Activated naive CD8-positive, alpha-beta T cell treated with anti-CD3 and anti-CD28 coated beads, Interleukin-2, amount 50 U/mL, for 24 hours (primary cell): Measurements from ENCODE around the gene KDM5C.

Source experiments
- ATAC-seq: fragments of 150-1000 bp; cut with Tn5 transposase; one replicate; pipeline ENCODE4 v1.10.0; 2021
- DNase-seq: peaks from one replicate; pipeline ENCODE4 v3.0.0; 2021
- H3K27ac Mint-ChIP-seq: one replicate; pipeline ENCODE4 v1.8.0; 2021; ENCODE audit warnings: mild to moderate bottlenecking, mixed read lengths
- H3K27me3 Mint-ChIP-seq: one replicate; pipeline ENCODE4 v1.8.0; 2021; ENCODE audit warnings: mixed read lengths
- H3K36me3 Mint-ChIP-seq: one replicate; pipeline ENCODE4 v1.8.0; 2021; ENCODE audit warnings: low read depth, mixed read lengths
- H3K4me1 Mint-ChIP-seq: one replicate; pipeline ENCODE4 v1.8.0; 2021; ENCODE audit warnings: mixed read lengths
- H3K4me3 Mint-ChIP-seq: one replicate; pipeline ENCODE4 v1.8.0; 2021; ENCODE audit warnings: mild to moderate bottlenecking, moderate library complexity, mixed read lengths
- H3K9me3 Mint-ChIP-seq: one replicate; pipeline ENCODE4 v1.8.0; 2021; ENCODE audit warnings: mixed read lengths

KDM5C gene

DNA sequence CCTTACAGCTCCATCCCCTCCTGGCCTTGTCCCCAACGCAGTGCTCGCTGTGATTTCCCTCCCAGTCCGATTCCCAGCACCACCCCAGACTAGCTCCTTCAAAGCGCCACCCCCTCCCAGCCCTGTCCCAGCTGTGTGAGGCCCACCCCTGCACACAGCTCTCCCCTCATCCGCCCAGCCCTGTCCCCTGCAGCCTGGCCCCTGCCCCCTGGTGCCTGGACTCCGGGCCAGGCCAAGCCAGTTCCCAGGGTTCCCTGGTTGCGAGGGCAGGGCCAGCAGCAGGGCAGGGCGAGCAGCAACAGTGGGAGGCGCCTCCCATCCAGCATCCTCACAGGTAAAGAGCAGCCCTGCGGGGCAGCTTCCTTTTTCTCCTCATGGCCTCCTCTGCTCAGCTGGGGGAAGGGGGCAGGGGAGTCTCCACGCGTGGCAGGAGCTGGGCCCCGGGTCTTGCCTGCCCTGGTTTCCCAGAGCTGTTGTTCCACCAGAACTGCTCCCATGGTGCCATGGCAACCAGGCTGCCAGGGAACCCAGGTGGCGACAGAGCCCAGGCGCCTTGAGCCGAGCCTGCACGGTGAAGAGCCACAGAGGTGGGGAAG, 31.5 kb upstream of the KDM5C start:
- Mint-ChIP-seq H3K36me3 (no peaks in the 10 kb centered on the region), H3K9me3 (no peaks in the 10 kb centered on the region), H3K27me3 (no peaks in the 10 kb centered on the region), H3K27ac (no peak overlapping the region), H3K4me3 (no peak overlapping the region), H3K4me1 (peaks cover 2% of the 10 kb centered on the region)
- no peak for DNase-seq
- ATAC-seq, result no peak

- H3K27me3 Mint-ChIP-seq, result no peaks in the 10 kb centered on the region
- no peak overlapping the region for H3K27ac Mint-ChIP-seq
- H3K4me3 Mint-ChIP-seq, result no peak overlapping the region
- H3K4me1 Mint-ChIP-seq, result no peaks in the 10 kb centered on the region
- DNase-seq (no peak), ATAC-seq (no peak)
- no peaks in the 10 kb centered on the region for H3K36me3 Mint-ChIP-seq
- H3K9me3 Mint-ChIP-seq, result no peaks in the 10 kb centered on the region
Observed at GRCh38 chrX:53255738-53256191, 30.8 kb upstream of the KDM5C start.

DNA sequence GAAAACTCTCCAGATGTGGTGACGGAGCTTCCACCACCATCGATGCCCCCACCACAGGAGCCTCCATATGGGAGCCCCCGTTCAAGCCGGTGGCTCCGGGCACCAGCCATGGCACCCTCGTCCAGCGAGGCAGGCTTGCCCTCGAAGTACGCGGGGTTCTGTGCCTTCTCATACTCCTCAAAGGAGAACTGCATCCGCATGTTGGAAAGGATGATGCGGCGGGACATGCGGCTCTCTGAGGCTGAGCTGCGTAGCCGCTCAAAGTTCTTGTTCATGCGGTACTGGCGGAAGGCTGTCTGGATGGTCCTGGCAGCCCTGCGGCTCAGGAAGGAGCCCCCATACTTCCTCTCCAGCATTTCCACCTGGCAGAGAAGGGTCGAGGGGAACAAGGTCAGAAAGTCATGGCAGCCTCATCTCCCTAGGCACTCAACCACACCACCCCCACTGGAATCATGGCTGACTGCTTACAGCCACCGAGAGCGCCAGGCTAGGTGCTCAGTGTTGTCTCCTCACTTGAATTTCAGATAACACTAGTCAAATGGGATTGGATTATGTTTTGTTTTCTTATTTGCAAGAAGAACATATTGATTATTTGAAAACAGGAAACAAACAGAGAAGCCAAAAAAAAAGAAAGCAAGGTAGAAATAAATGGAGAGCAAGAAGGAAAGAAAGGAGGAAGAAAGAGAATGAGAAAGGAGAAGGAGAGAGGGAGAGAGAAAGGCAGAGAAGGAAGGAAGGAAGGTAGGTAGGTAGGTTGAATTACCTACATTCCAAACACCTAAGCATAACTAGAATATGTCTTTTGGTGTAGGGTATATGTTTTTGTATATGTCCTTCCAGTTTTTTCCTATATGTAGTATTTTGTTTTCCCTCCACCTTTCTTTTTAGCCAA, 29.8 kb upstream of the KDM5C start:
- Mint-ChIP-seq H3K4me1 (no peaks in the 10 kb centered on the region), H3K27me3 (no peaks in the 10 kb centered on the region), H3K9me3 (no peaks in the 10 kb centered on the region), H3K36me3 (no peaks in the 10 kb centered on the region), H3K4me3 (no peak overlapping the region), H3K27ac (no peak overlapping the region)
- ATAC-seq (no peak), DNase-seq (no peak)

GRCh38 chrX:53253293-53254020, 28.4 kb upstream of the KDM5C start:
- Mint-ChIP-seq H3K9me3 (no peaks in the 10 kb centered on the region), H3K27ac (no peak overlapping the region), H3K36me3 (no peaks in the 10 kb centered on the region)

GRCh38 chrX:53251307-53251706, 26.3 kb upstream of the KDM5C start:
- H3K9me3 Mint-ChIP-seq, result no peaks in the 10 kb centered on the region
- H3K4me1 Mint-ChIP-seq, result no peaks in the 10 kb centered on the region
- ATAC-seq (no peak), DNase-seq (no peak)
- no peaks in the 10 kb centered on the region for H3K27me3 Mint-ChIP-seq
- H3K27ac Mint-ChIP-seq, result no peak overlapping the region
- H3K4me3 Mint-ChIP-seq, result no peak overlapping the region
- H3K36me3 Mint-ChIP-seq, result no peaks in the 10 kb centered on the region

More at GRCh38 chrX:53253293-53254020, 28.4 kb upstream of the KDM5C start:
- ATAC-seq (no peak), DNase-seq (no peak)
- Mint-ChIP-seq H3K4me1 (no peaks in the 10 kb centered on the region), H3K4me3 (no peak overlapping the region), H3K27me3 (no peaks in the 10 kb centered on the region)

DNA sequence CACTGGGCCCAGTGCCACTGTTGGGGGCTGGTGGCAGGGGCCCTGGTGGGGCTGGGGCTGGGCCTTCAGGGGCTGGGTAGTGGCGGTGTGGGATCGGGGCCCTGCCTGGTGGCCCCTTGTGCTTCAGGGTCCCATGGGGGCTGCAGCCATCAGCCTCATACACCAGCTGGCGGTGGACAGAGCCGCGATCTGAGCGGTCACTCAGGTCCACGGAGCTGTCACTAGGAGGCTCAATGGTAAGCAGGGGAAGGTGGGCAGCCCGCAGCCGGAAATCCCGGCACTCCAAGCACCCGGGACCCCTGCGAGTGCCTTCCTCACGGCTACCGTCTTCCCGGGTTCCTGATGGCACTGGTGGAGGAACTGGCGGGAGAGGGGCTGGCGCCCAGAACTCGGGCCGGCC, 25.5 kb upstream of the KDM5C start:
- H3K4me3 Mint-ChIP-seq, result no peak overlapping the region
- no peak overlapping the region for H3K27ac Mint-ChIP-seq
- no peaks in the 10 kb centered on the region for H3K9me3 Mint-ChIP-seq
- DNase-seq (no peak), ATAC-seq (no peak)
- no peaks in the 10 kb centered on the region for H3K27me3 Mint-ChIP-seq
- no peaks in the 10 kb centered on the region for H3K4me1 Mint-ChIP-seq
- no peaks in the 10 kb centered on the region for H3K36me3 Mint-ChIP-seq

GRCh38 chrX:53249408-53250042, 24.5 kb upstream of the KDM5C start:
- H3K4me1 Mint-ChIP-seq, result no peaks in the 10 kb centered on the region
- no peak for ATAC-seq

GRCh38 chrX:53247928-53248327, 22.9 kb upstream of the KDM5C start:
- Mint-ChIP-seq H3K27ac (no peak overlapping the region), H3K27me3 (no peaks in the 10 kb centered on the region), H3K4me1 (no peaks in the 10 kb centered on the region), H3K36me3 (no peaks in the 10 kb centered on the region), H3K9me3 (no peaks in the 10 kb centered on the region), H3K4me3 (no peak overlapping the region)
- no peak for ATAC-seq
- DNase-seq, result no peak

More at GRCh38 chrX:53249408-53250042, 24.5 kb upstream of the KDM5C start:
- Mint-ChIP-seq H3K27me3 (no peaks in the 10 kb centered on the region), H3K4me3 (no peak overlapping the region), H3K9me3 (no peaks in the 10 kb centered on the region), H3K36me3 (no peaks in the 10 kb centered on the region), H3K27ac (no peak overlapping the region)
- DNase-seq, result no peak

DNA sequence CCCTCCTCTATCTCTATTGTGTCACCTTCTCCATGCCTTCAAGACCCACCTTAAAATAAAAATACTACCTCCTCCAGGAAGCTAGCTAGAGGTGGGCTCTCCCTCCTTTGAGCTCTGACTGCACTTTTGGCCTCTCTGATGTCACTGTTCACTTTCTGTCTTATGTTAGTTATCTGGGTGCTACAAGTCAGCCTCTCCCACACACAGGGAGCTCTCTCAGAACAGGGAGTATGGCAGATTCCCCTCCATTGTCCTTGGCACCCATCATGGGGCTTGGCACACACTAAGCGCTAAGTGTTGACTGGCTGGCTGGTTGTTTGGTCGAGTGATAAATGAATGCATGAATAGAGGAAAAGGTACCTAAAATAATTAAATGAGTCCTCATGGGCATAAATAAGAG, 21.2 kb upstream of the KDM5C start:
- Mint-ChIP-seq H3K9me3 (no peaks in the 10 kb centered on the region), H3K36me3 (no peaks in the 10 kb centered on the region), H3K4me3 (no peak overlapping the region), H3K27ac (no peak overlapping the region), H3K4me1 (peaks cover 9% of the 10 kb centered on the region), H3K27me3 (no peaks in the 10 kb centered on the region)
- ATAC-seq, result no peak
- no peak for DNase-seq

DNA sequence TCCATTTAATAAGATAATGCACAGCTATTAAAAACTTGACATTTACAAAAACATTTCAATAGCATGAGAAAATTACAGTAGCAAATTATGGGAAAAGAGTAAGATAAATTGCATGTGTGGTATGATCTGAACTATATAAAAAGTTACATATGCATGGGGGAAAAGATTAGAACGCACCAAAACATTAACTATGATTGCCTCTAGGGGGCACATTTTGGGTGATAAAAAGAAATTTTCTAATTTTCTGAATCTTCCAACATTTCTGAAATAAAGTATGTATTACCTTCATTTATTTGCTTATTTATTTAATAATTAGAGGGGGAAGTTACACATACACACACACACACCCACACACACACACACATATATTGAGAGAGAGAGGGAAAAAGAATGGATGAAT, 19.6 kb upstream of the KDM5C start:
- Mint-ChIP-seq H3K27me3 (no peaks in the 10 kb centered on the region), H3K36me3 (no peaks in the 10 kb centered on the region), H3K9me3 (no peaks in the 10 kb centered on the region), H3K27ac (no peak overlapping the region), H3K4me3 (no peak overlapping the region), H3K4me1 (peaks cover 17% of the 10 kb centered on the region)
- ATAC-seq (no peak), DNase-seq (no peak)

- Mint-ChIP-seq H3K4me3 (no peak overlapping the region), H3K4me1 (peaks cover 27% of the 10 kb centered on the region), H3K27me3 (no peaks in the 10 kb centered on the region), H3K9me3 (no peaks in the 10 kb centered on the region), H3K27ac (no peak overlapping the region), H3K36me3 (no peaks in the 10 kb centered on the region)
- DNase-seq, result no peak
- no peak for ATAC-seq
Observed at GRCh38 chrX:53242310-53242709, 17.3 kb upstream of the KDM5C start.

DNA sequence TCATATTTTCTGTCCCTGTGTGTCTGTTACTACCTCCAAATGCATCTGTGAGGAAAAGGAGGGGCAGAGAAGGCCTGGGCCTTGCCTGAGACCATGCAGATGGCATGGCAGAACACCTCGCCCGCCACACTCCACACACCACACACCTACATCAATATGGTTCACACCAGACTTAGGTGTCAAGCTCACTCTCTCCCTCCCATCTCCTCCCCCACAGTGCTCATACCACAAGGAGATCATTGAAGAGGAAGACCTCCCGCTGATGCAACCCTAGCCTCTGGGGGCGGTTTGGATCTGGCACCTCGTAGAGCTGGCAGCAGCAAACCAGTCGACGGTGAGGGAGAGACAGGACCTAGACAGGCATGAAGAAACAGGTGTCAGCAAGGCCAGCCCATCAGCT, 16.6 kb upstream of the KDM5C start:
- H3K9me3 Mint-ChIP-seq, result no peaks in the 10 kb centered on the region
- H3K36me3 Mint-ChIP-seq, result no peaks in the 10 kb centered on the region
- no peak overlapping the region for H3K4me3 Mint-ChIP-seq
- H3K4me1 Mint-ChIP-seq, result peaks cover 27% of the 10 kb centered on the region
- ATAC-seq, result no peak
- no peak overlapping the region for H3K27ac Mint-ChIP-seq
- no peak for DNase-seq
- no peaks in the 10 kb centered on the region for H3K27me3 Mint-ChIP-seq

DNA sequence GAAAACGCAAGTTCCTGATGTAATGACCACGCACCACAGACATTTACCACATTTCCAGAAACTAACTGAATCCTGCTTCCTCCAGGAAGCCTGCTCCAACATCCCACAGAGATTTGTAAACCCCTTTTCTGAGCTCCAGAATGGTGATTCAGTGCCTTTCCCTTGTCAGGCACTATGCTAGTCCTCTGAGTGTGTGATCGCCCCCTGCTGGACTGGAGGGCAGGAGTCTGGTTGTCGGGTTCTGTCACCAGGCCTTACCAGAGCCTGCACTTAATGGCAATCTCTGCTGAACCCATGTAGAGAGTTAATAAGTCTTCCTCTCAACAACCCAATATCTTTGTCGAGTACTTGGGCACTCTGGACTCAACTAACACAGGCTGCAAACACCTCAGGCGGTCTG, 14.5 kb upstream of the KDM5C start:
- ATAC-seq (peak; percentile 90), DNase-seq (peak; percentile 61)
- Mint-ChIP-seq H3K36me3 (no peaks in the 10 kb centered on the region), H3K27me3 (no peaks in the 10 kb centered on the region), H3K4me3 (no peak overlapping the region), H3K4me1 (peaks cover 27% of the 10 kb centered on the region), H3K27ac (peak overlapping the region; percentile 67), H3K9me3 (no peaks in the 10 kb centered on the region)

DNA sequence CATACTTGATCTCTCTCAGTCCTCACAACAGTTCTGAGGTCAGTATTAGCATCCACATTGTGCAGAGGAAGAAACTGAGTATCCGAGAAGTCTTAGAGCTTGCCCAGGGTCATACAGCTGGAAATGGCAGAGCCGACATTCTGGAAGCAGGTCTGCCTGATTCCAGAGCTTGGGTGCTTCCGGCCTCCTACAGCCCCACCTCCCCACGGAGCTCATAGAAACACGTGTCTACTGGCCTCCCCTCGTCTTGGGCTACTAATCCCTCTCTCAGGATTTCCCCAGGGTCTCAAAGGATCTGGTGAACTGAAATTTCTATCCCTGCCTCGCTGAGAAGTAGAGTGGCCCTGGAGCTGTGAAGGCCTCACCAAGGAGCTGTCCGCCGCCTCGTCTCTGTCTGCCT, 12.0 kb upstream of the KDM5C start:
- no peak overlapping the region for H3K27ac Mint-ChIP-seq
- ATAC-seq, result no peak
- H3K9me3 Mint-ChIP-seq, result no peaks in the 10 kb centered on the region
- peaks cover 26% of the 10 kb centered on the region for H3K4me1 Mint-ChIP-seq
- no peaks in the 10 kb centered on the region for H3K27me3 Mint-ChIP-seq
- DNase-seq, result no peak
- no peaks in the 10 kb centered on the region for H3K36me3 Mint-ChIP-seq
- no peak overlapping the region for H3K4me3 Mint-ChIP-seq
